Stimulated activated CD8-positive, alpha-beta memory T cell treated with anti-CD3 and anti-CD28 coated beads, Interleukin-15, amount 100 ng/mL, for 1 hour (primary cell): ENCODE results near the gene EPDR1.

Source experiments
- DNase-seq: peaks from one replicate; pipeline ENCODE4 v3.0.0-alpha.2; 2020; ENCODE audit warnings: low read depth

The EPDR1 gene

DNA sequence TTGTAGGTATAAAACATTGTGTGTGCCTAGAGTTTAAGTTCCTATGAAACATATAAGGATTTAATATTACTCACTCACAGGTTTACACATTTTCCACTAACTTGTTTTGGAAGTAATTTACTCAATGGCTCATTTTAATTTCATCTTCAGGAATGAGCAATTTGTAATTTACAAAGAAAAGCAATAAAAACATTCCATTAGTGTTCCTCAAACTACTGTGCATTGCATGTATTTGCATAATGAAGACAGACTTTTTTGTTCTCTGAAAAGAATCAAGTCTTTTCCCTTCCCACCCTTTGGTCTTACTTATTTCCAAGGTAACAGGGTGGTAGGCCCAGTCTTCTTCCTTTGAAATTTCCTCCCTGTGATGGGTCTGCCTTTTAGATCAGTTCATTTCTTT lies 61.2 kb downstream of the EPDR1 start:
- no peak for DNase-seq

DNA sequence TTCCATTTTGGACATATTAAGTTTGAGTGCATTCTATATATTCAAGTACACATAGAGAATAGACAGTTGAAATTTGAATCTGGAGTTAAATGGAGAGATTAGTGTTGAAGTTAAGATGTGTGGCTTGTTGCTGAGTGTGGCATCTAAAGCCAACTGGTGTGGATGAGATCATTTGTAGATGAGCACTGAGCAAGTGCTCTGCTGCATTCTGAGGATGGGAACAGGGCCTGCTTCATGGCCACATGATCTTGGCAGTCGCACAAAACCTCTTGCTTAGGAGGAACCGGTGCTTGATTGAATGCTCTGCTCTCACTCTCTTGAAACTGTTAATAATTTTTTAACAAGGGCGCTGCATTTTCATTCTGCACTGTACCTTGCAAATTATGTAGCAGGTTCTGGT lies 62.0 kb downstream of the EPDR1 start:
- DNase-seq: no peak

DNA sequence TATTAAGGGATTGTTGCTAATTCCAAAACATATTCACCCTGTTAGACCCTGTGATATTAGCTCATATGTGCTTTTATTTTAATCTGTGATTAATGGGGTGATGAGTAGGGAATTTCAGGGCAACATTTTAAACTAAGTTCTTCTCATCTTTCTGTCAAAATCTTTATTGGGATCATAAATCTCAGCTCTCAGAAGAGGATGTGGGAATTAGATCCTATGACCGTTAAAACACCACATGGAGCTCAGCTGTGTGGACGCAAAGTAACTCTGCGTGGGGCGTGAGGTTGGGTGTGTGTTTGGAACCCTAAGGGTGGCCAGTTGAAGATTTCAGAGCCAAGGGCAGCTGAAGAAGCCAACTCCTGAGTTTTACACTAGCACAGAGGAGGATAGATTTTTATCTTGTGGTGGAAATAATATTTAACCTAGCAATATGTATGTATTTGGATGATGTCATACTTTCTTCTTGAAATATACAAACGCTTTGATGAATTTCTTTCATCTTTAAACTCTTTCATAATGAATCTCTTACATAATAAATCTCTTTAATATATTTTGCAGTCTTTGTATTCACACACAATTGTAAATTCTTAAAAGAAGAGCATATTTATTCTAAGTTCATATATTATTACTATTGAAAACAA lies 64.4 kb downstream of the EPDR1 start:
- no peak for DNase-seq

DNA sequence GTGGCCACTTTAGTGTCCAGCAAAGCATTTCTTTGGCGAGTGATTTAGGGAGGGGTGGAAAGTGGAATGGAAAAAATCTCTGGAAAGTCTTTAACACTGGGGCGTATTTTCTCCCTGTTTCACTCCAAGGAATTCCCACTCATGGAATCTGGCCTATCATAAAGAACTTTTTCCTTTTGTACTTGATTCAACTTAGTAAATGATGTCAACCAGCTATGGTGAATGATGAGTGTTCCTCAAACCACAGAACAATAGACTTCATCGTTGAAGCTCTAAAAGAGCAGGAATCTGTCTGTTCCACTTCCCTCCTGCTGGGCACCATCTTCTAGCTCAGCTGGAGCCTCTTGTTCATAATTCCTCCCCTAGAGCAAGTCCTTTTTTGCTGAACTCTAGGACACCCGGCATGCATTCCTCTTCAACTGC lies 66.5 kb downstream of the EPDR1 start:
- no peak for DNase-seq

GRCh38 chr7:37987732-37988131 lies 67.3 kb downstream of the EPDR1 start:
- DNase-seq: no peak

DNA sequence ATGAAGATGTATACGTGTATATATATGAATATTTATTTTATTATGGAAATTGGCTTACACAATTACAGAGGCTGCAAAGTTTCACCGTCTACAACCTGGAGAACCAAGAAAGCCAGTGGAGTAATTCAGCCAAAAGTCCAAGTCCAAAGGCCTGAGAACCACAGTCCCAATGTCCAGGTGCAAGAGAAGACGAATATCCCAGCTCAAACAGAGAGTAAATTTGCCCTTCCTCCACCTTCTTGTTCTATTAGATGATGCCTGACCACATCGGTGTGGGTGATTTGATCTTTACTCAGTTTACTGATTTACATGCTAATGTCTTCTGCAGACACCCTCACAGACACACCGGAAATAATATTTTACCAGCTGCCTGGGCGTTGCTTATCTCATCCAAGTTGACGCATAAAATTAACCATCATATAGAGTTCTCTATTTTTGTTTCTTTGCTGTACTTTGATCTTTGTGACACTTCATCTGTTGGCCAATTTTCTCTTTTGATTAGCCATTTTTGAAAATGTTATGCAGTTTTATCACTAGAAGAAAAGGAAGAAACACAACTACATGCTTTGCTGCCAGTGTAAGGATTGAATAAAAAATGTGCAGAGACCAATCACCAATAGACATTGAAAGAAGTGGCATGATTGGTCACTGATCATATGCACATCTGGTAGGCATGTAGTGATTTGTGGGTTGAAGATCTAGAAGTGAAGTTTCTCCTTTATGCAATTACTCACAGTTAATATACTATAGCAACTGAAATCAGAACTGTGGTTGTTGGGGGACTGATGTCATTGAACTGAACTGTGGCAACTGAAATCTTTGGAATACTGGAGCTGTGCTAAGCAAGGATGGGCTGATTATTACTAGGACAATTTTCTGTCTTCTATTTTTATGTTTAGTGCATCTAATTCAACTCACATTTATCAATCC lies 68.5 kb downstream of the EPDR1 start:
- DNase-seq: no peak

DNA sequence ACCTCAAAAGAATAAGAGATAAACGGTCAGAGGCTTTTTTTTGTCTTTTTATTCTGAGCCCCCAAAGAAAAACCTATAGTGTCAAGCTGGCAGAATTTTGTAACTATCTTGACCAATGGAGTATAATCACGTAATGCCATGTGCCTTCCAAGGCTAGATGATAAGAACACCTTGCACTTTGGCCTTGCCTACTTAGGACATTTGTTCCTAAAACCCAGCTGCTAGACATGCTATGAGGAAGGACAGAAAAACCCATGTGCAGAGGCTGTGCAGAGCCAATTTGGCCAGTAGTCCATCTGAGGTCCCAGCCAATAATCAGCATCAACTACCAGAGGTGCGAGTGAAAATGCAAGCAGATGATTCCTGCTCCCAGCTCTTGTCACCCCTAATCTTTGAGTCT lies 69.9 kb downstream of the EPDR1 start:
- no peak for DNase-seq

DNA sequence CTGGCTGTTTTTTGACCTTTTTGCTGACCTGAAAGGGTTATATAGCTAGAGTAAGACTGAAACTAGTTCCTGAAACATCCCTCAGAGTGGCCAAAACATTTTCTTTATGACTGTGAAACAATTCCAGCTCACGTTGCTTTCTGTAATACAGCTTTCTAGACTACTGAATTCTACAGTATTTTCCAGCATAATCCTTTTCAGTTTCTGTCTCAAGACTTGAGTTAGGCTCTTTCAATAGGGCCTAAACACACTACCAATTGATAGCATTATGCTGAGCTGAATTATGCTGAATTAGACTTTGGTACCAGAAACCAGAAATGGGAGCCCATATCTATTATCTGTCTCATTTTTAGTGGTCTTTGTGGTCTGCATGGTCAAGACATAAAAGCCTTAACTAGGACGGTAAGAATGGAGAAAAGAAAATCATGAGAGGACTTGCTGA lies 72.6 kb downstream of the EPDR1 start:
- DNase-seq: no peak

DNA sequence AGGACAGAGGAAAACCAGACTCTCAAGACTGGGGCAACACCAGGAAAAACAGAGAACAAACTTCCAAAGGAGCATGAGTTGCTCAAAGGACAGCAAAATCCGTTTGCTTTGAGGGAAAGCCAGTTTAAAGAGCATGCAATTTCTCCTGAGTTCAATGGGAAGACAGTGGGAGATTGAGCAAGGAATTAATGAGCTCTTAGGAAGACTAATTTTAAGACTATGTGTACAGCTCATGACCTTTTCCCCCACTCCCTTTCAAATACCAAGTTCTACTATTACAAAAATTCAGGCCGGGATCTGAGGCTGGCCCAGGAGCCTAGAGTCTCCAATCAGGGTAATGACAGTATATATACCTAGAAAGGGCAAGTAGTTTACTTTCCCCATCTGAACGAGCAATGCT lies 79.2 kb downstream of the EPDR1 start:
- no peak for DNase-seq

DNA sequence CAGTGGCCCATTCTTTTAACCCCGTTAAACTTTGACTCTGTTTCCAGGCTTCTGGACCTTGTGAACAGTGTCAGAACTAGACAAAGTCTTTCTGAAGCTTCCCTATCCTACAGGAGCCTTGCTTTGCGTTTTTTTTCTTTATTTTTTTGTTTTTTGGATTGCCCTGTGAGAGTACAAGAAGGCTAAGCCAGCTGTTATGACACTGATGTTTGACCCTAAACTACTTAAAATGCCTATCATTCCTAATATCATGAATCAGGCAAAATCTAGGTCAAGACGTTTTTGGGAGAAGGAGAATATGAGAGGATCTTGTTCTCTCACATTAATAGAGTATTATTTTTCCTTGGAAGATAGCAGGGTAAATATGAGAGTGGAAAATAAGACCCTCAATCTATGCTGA lies 79.8 kb downstream of the EPDR1 start:
- no peak for DNase-seq
